ENCODE measurements around the gene LDLRAP1. TPM values are rescaled to one million over a fixed set of nuclear protein-coding genes. Genes with fewer than 3 reads are reported as not detected.

Gene LDLRAP1
- total RNA-seq, 1 experiment from 2014 or later: 43.1 TPM

- no peak for DNase-seq (ENCODE audit: low read depth)
Measured at GRCh38 chr1:25523542-25523941, 19.9 kb upstream of the LDLRAP1 start.

- DNase-seq (ENCODE audit: low read depth): peak; percentile 16
Measured at GRCh38 chr1:25524568-25525360, 18.6 kb upstream of the LDLRAP1 start.

DNA sequence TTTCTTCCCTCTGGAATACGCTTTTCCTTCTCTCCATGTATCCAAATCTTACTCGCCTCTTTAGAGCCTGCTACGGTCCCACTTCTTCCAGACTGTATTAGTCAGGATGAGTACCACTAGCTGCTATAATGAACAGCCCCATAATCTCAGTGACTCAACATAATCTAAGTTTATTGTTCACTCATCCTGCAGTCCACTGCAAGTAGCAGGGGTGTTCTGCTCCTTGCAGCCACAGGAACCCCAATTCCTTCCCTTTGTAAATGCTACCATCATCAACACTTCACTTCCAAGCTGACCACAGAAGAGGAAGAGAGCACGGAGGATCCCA is 18.1 kb upstream of the LDLRAP1 start:
- no peak for DNase-seq (ENCODE audit: low read depth)

GRCh38 chr1:25526753-25527152 is 16.7 kb upstream of the LDLRAP1 start:
- DNase-seq (ENCODE audit: low read depth): no peak

DNA sequence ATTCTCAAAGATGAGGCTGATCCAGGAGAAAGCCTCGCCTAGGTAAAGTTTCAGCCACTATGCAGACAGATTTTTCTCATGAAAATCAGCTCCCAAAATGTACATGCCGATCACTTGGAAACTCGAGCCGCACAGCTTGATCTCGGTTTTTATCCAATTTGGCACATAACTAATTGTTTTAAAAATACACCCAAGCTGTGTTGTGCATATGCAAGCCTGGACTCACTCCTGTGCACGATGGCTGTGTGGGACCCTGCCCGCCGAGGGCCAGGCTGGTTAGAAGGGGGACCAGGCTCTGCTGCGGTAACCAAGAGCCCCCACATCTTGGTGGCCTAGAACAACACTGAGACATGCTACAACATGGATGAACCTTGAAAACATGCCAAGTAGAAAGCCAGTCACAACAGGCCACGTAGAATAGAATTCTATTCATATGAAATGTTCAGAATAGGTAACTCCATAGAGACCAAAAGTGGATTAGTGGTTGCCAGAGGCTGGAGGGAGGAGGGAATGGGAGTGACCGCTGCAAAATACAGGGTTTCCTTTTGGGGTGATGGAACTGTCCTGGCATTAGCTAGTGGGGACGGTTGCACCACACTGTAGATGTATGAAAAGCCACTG is 16.1 kb upstream of the LDLRAP1 start:
- no peak for DNase-seq (ENCODE audit: low read depth)

GRCh38 chr1:25527946-25528595 is 15.3 kb upstream of the LDLRAP1 start:
- DNase-seq (ENCODE audit: low read depth): no peak

DNA sequence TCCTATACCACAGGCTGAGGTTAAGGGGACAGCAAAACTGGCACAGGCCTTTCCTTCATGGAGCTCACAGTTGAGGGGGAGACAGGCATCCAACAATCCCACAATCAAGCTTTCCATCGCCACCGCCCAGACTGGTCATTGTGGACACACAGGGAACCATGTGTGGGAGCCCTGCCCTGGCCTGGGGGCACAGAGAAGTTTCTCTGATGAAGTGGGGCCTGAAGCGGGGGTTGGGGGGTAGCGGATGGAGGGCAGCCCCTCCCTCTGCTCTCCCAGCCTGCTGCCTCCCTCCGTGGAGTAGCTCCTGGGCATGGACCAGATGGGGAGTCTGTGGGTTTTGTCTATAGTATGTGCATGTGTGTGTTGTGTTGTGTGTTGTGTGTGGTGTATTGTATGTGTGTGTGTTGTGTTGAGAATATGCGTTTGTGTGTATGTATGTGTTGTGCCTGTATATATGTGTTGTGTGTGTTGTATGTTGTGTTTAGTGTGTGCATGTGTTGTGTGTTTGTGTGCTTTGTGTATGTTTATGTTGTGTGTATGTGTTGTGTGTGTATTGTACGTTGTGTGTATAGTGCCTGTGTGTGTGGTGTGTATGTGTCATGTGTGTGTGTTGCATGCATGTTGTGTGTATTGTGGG is 14.4 kb upstream of the LDLRAP1 start:
- DNase-seq (ENCODE audit: low read depth): peak; percentile 75

DNA sequence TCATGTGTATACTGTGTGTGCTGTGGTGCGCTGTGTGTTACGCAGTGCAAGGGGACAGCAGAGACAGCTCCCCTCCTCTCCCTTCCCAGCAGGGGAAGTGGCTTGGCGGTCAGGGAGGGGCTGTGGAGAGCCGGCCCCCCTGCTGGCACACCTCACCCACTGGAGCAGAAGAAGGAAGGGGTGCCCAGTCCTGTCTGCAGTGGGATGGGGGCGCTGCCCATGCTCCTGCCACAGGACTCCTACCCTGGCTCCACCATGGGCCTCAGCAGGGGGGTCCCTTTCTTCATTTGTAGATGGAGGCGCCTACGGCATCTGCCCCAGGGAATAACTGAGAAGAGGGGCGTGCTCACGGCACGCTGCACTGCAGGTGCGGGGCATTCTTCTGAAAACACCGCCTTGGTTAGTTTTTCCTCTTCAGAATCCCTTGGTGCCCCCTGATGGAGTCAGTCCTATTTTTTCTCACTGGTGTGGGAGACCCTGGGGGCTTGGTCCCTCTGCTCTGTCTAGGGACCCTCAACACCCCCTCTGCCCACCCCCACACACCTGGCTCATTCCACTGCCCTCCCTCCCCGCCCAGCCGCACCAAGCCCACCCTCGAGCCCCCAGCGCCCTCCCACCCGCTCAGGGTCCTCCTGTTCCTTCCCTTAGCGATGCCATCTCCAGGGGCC is 13.8 kb upstream of the LDLRAP1 start:
- DNase-seq (ENCODE audit: low read depth): peak; percentile 15

DNA sequence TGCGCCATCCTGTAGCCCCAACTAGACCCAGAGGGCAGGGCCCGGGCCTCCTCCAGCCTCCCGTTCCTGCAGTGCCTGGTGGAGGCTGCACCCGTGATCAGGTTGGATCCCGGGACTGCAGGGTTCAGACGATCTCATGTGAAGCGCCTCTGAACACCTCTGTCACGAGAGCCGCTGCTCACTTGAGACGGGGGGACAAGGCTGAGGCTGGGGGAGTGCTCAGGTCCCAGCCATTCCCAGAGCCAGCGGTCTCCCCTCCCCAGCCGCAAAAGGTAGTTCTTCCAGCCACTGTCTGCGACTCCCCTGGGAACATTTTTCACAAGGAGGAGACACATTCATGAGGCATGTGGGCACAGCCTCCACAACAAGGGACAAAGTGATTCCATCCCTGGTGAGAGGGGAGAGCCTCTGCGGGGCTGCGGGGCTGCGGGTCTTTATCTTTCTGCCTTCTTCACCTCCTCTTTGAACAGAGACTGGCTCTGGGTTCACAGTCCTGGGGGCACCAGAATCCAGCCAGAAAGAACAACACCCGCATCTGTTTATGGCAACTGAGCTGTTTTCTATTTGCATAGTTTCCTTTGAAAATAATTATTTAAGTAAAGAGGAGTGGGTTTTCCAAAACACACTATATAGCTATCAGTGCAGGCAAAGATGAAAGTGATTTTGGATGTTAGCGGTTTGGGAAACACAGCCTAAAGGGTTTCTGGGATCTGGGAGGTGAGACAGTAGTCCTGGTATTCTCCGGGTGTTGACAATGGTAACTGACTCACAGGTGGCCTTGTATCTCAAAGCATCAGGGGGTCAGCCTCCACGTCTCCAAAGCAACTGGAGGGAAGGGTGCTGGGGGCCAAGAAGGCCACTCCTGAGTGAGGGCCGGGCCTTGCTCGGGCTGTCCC is 13.0 kb upstream of the LDLRAP1 start:
- DNase-seq (ENCODE audit: low read depth): no peak

DNA sequence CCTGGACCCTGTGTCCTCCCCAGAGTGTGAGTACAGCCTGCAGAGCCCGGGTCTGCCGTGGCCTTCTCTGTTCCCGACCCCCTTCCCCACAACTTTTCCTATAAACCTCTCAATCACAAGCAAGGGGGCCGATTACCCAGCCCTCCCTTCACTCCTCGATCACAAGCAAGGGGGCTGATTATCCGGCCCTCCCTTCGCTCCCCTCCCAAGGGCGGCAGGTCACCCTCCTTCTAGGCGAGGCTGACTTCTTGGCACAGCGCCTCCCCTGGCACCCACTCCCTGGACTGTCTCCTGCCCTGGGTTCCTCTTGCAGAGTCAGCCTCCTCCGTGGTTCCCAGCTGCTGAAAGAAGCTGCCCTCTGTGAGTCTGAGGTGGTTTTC is 12.3 kb upstream of the LDLRAP1 start:
- DNase-seq (ENCODE audit: low read depth): no peak

DNA sequence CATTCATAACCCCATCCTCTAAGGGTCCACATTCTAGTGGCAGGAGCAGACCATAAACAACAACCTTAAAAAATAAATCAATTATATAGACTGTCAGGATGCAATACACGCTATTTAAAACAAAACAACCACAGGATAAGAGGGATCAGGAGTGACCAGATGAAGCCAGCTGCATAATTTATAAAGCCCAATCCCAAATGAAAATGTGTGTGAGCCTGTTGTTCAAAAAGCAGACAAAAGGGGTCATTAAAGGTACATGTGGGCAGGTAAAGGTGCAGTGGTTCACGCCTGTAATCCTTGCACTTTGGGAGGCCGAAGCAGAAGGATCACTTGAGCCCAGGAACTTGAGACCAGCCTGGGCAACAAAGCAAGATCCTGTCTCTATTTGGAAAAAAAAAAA is 10.4 kb upstream of the LDLRAP1 start:
- DNase-seq (ENCODE audit: low read depth): no peak

DNA sequence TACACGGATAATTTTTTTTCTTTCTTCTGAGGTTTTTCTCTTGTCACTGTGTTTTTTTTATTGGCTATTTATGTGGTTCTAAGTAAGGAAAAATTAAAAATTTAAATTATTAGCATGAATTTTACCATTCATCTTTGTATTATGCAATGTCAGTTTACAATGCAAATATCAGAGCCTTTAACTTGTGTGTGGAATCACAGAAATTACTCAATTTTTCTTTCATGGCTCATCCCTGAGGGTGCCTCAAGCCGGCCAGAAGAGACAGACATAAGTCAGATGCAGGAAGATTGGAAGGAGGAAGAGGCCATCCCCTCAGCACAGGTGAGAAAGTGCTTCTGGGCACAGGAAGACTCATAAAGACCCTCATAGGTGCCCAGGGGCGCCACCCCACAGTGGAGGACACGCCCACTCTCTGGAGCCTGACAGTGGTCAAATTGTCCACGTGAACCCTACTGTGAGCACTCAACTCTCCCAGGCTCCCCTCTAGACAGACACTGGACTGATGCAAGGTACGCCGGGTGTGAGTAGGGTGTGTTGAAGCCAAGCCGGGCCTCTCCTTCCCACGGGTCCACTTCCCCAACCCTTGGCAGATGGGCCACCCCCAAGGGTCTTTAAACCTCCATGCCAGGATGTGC is 9.5 kb upstream of the LDLRAP1 start:
- no peak for DNase-seq (ENCODE audit: low read depth)

DNA sequence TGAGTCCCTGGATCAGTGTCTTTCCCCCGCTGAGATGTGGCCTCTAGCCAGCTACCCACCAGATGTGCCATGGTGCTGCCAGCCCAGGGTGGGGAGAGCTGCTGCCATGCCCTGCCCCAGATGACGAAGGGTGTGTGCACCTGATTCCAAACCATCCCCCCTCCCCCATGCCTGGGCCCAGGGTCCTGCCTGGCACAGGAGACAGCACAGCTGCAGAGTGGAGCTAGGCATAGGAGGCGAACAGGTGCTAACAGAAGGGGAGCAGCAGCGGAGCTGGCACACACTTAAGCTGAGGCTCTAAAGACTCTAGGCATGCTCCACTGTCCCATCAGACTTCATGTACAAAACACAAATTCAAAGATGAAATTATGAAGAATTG is 9.0 kb upstream of the LDLRAP1 start:
- no peak for DNase-seq (ENCODE audit: low read depth)

DNA sequence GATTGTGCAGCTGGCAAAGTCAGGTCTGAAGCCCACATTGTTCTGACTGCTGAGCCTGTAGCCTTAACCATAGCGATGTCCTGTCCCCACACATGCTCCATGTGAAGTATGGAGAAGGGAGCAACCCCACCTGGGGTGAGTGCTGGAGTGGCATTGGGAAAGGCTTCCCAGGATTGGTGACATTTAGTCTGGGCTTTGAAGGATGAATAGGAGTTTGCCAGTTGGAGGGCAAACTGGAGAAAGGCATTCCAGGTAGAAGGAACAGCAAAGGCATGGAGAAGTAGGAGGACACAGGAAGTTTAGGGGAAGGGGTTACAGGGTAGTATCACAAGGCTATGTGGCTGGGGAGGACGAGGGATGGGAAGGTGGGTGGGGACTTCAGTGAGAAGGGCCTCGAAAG is 7.3 kb upstream of the LDLRAP1 start:
- no peak for DNase-seq (ENCODE audit: low read depth)

DNA sequence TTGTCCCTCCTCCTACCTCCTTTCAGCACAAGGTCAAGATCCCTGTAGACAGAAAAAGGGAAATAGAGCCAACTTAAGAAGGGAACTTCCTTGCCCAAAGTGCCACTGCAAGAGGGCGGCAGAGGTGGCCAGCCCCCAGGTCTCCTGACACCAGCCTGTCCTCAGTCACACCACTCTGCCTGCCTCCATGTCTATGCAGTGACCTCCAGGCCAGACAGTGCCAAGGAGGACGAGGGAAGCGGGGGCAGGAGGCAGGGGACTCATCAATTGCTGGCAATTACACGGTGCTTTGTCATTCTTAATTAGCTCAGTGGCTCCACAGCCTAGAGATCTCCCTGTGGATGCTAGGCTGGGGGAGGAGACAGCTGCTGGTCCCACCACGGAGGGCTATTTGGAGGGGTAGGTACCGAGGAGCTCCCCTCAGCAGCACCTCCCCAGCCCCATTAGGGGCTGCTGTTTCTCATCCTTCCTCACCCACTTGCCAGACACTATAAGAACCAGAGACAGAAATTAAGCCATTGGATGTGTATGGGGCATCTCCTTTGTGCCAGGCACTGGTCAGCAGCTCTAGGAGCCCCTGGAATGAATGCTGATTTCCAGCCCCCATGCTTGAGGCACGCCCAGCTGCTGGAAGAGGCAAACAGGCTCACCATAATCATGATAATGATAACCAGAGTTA is 6.1 kb upstream of the LDLRAP1 start:
- no peak for DNase-seq (ENCODE audit: low read depth)

DNA sequence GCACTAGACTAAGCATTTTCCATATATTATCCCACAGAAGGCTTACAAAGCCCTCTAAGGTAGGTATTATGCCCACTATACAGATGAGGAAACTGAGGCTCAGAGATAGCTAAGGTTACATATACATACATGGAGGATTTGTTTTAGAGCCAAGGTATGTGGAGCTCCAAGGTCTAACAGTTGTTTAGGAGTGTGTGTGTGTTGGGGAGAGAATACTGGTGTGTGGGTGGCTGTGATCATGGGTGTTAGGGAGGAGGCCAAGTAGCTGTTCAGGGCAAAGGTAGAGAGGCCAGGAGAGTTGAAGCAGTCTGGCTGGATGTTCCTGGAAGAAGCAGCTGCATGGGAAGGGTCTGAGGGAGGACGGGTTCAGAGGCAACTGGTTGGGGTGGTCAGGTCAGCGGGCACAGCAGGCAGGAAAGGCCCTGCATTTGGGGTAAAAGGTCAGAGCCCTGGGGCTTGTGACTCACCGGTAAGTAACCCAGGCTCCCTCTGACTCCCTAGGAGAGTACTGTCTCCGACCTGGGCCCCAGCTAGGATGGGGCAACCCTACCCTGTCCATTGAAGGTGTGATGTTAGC is 5.1 kb upstream of the LDLRAP1 start:
- peak; percentile 50 for DNase-seq (ENCODE audit: low read depth)

GRCh38 chr1:25540750-25541342 is 2.6 kb upstream of the LDLRAP1 start:
- DNase-seq (ENCODE audit: low read depth): no peak

DNA sequence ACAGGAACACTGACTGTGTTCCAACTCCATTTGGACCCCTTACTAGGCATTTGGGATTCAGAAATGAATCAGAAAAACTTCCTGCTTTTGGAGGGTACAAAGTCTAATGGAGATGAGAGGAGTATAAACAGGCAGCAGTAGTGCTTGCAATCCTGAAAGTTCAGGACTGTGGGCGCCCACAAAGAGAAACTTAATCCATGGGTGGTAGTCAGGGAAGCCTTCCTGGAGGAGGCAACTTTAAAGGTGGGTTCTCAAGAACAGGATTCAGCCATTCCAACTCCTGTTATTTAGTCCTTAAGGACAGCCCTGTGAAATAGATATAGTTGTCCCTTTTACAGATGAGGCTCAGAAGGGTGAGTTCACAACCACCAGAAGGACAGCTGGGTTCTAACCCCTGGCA is 2.0 kb upstream of the LDLRAP1 start:
- no peak for DNase-seq (ENCODE audit: low read depth)

GRCh38 chr1:25541889-25542658 is 1.3 kb upstream of the LDLRAP1 start:
- peak; percentile 82 for DNase-seq (ENCODE audit: low read depth)
